PC-9 (cell line): Measurements from ENCODE around the gene PKNOX2.

Experiments used
- CTCF ChIP-seq: fragments of 200-600 bp; sonication (generic); conservative IDR thresholded peaks from 2 replicates; pipeline ENCODE4 v1.6.1; 2017; ENCODE audit warnings: mixed run types, antibody characterized with exemption, mild to moderate bottlenecking, moderate library complexity
- EZH2 ChIP-seq: fragments of 200-600 bp; sonication (generic); IDR thresholded peaks from 2 replicates; pipeline ENCODE4 v1.8.0; 2017; ENCODE audit warnings: antibody characterized with exemption, low read depth

GRCh38 chr11:125214601-125215565 lies 50.3 kb downstream of the PKNOX2 start:
- TF ChIP-seq CTCF (no peak), EZH2 (no peak)
